Activated CD4-positive, alpha-beta T cell treated with anti-CD3 and anti-CD28 coated beads for 48 hours (primary cell): Measurements from ENCODE around the gene CFAP43.

Source experiments
- DNase-seq: peaks from one replicate; pipeline ENCODE4 v3.0.0-alpha.2; 2020

The CFAP43 gene

DNA sequence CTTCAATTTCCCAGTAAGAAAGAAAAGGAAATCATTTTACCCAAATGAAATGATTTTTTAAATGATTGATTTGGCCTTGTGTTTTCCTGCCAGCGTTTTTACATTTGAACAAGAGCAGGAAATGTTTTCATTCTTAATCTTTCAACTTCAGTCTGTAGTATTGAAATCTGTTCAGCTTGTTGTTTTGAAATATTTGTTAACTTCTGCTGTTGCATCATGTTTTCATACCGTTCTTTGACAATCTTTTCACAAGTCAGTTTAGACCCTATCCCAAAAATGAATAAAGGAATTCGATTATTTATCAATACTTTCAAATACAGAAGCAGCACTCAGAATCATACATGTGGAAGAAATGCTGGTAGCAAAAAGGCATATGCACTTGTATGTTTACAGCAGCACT is 102.1 kb downstream of the CFAP43 start:
- DNase-seq, result no peak

DNA sequence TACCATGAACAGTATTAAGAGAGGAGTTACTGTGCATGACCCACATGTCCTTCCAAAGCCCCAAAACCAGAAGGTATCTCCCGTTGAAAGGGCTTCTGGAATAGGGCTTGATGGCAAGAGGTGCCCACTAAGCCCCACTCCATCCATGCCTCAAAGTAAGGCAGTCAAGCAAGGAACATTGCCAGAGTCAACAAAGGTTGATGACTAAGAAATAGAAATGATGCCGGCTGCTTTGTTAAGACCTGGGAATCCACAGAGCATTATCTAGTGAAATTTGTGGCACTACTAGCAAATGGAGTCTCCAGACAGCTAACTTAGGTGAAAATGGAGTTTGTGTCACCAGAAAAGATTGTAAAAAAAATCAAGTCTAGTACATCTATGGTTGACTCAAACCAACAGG is 104.0 kb downstream of the CFAP43 start:
- DNase-seq, result no peak

DNA sequence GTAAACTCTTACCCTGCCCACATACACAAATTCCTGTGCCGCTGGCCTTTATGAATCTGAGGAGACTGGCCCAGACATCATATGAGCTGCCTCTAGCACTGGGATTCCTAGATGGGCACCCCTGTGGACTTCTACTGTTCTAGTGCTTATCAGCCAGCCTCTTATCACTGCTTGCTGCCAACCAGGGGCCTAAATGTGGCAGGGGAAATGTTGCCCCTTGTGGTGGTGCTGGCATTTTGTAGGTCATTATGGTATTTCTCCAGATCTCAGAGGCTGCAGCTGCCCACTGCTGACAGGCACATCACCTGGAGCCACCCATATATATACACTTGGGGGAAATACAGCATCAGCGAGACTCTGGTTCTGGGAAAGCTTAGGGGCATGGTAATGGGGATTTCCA is 104.8 kb downstream of the CFAP43 start:
- DNase-seq, result peak; percentile 18

DNA sequence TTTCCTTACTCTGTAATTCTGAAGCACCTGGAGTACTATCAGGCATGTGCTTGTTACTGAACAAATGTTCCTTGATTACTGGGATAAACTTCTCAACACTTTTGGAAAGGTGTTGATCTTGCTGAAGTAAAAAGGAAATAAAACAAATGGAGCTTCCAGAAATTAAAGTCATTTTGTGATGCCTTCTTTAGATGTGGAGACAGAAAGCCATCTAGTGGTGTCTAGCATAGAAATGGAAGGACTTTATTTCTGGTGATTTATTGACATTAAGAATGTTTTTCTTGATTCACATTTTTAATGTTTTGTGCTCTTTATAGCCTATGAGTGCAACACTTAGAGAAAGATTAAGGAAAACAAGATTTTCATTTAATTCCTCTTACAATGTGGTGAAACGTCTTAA is 108.8 kb downstream of the CFAP43 start:
- DNase-seq, result no peak

DNA sequence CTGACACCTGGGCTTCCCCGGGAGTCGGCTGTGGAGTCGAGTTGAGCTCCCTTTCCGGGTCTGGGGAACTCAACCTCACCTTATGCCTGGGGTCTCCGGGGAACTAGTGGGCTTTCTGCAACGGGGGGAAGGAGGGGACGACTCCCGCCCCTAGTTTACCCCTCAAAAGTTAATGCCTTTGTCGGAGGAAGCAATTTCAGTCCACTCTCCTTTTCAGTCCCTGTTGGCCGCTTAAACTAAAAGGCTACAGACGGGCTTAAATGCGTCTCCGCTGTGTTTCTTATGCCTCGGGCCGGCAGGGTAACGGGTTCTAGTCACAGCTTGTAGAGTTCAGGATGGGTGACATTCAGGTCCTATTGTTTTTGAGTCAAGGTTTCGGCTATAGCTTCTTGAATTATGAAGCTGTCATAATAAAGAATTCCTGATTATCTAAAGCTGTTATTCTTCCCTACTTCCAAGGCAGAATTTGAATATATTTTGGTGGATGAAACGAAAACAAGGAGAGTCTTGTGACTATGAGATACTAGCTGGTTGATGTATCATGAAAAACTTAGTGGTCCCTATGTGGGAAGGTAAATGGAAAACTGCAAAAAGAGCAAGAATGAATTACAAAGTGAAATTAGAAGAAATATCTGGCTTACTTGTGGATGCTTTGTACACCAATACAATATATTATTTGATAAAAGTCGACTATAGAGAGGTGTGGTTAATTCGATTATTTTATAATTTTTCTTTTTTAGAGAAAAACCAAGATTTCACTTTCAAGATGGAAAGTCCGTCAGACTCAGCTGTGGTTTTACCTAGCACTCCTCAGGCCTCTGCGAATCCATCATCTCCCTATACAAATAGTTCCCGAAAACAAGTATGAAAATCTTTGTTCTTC is 109.7 kb downstream of the CFAP43 start:
- no peak for DNase-seq

DNA sequence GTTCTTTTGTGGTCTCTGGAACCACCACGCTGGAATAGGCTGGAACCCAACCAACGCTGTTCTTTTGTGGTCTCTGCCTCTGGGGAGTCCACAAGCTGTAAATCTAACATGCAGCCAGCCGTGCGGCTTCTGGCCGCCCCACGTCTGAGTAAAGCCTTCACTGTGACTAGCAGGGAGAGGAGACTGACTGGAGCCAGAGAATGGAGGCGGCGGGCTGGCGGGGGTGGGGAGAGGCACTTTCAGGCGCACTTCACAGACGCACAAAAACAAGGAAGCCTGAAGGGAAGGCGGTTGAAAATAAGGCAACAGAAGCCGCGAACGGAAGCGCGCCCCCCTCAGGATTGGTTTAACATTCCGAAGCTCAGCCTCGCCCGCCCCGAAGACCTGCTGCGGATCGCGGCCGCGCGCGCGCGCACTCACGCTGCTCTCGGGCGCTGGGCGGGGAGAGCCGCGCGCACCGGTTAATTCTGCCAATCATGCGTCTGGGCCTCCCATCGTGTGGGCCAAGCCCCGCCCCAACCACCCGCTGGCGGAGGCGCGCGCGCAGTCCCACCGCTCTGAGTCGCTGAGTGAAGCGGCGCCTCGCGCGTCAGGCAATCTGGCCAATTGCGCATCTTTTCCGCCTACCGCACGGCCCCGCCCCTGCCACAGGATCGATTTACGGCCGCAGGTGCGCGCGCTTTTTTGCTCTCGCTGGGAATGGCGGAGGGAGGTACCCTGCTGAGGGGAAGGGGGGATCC is 110.5 kb downstream of the CFAP43 start, which contains the start of gene SFR1:
TSS of gene SFR1 (plus strand) at position 687 of the 740 bp plus-strand sequence. CDS start at position 700, 13 bp downstream.
- peak; percentile 99 for DNase-seq

DNA sequence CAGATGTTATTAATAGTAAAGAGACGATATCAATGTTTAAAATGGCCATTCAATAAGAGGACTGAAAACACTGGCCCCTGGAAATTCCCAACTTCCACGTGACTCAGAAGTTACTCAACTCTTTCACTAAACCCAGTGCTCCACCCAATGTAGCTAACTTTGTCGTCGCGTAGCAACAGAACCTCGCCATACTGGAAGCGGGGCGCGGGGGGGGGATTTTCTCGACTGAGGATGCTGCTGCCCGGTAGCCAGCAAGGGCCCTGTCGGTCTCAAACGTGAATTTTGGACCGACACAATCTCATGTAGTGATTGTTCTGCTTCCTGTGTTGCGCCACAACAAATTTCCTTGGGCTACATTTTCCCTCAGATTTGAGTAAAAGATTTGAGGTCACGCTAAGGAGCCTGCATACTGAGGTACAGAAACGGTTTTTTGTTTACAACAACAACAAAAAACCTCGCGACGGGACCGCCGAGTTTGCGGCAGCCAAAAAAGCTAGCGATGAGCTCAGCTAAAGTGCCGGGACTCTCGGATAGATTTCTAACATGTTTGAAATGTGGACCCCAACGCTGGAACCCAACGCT is 111.2 kb downstream of the CFAP43 start:
- DNase-seq, result peak; percentile 86

DNA sequence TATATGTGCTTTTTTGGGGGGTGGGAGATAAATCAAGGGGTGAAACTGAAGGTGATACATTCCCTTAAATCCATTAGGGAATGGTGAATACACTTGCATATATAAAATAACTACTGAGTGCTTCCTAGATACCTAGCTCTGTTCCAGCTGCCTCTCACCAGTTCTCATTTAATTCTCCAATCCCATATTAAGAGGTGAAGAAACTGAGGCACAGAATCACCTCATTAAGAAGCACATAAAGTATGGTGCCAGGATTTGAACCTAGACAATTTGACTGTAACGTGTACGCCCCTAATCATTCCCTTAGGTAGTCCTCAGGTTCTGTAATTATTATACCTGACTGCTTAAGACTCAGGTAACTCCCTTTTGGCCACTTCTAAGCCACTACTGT is 111.7 kb downstream of the CFAP43 start:
- DNase-seq, result no peak

DNA sequence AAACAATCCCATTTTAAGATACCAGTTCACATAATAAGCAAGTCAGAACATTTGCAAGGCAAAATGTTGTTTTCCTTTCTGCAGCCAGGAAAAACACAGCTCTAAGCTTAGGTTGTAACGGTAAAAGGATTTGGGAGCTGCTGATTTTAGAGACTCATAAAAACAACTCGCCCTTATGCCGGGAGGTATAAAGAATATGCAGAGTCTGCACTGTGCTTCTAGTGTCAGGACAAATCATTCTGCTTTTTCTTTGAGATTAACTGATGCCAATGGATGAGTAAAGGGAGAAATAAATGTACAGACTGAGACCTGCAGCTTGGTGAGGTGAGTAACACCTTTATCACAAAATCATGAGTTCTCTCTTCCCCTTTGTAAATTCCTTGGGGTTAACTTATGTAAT is 112.2 kb downstream of the CFAP43 start:
- no peak for DNase-seq

DNA sequence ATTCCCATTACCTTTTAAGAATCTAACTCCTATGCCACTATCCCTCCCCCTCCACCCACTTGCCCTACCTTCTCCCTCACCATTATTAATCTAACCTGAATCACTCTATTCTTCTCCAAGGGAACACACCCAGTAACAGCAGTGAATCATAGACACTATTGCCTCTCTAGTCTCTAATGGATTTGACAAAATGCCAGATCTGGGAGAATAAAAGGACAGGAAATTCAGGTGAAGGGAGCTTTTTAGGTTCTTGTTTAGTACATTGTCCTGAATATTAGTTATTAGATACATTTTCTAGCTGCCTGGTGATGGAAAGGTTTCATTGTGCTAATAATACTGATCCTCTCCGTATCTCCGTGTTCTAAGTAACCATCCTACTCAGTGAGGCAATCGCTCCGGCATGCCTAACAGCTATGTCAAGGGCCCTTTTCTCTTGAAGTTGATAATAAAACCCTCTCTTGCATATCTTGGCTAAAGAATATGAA is 114.3 kb downstream of the CFAP43 start:
- no peak for DNase-seq

DNA sequence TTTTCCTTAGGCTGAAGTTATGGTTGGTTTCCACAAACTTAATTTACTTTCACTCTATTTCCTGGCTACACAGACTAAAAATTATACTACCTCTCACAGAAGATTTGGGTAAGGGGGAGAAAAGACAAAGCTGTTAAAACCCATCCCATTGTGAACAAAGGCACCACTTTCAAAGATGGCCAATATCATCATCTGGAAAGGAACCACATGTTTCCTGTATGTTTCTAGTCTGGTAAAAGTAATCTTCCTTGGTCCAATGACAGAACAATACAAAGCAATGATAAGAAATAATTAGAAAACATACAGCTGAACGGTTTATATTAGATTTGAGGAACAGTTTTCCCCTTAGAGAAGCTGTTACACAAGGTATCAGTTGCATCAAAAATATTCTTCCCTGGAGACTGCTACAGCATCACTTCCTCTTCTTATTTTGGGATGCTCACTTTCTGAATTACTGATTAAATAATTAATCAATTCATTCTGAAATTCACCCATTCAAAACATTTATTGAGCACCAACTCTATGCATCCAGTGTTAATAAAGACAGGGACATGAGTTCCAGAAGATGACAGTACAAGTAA is 118.7 kb downstream of the CFAP43 start:
- no peak for DNase-seq

DNA sequence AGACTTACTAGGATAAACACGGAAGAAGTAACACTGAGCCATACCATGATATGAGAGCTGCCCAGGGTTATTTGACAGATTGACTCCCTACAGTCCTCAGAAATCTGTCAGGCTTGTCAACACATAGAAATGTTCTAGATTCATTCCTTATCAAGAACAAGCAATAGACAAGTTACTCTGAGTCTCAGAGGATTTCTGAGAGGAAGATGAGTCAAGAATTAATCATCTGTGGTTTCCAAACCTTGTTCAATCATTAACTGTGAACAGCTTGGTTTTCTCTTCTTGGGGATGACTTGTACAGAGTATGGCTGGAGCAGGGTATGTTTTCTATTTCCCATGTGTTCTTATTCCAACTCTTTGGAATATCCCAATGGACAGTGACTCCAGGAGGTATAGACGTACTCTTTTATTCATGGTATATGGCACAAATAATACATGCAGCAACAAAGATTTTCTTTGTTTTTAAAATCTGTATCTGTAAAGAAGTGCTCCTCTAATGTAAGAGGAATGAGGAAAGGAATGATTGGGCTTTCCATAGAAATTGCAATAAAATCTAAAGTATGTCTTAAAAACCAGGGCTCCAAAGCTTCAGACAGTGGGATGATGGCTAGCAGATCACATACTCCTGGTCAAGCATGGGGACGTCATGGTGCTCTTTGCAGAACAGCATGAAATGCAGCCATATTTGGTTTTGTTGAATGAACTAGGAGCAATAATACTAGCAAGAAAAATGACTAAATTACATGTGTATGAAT is 122.1 kb downstream of the CFAP43 start:
- DNase-seq, result no peak

DNA sequence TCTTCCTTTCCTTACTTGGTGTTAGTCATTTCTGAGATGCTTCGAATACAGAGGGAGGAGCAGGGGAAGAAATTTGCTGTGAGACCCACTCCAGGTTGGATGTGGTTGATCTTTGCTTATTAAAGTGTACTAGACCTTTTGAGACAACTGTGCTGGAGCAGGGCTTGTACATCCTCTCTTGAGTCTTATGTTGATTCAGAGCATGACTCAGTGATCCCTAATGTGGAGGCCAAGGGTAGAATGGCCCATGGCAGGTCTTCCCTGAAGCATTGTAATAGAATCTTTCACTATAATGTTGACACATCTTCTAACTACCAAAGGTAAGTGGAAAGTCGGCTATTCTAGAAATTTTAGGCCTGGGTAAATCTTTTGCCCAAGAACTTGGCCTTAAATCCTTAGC is 127.2 kb downstream of the CFAP43 start:
- peak; percentile 5 for DNase-seq

DNA sequence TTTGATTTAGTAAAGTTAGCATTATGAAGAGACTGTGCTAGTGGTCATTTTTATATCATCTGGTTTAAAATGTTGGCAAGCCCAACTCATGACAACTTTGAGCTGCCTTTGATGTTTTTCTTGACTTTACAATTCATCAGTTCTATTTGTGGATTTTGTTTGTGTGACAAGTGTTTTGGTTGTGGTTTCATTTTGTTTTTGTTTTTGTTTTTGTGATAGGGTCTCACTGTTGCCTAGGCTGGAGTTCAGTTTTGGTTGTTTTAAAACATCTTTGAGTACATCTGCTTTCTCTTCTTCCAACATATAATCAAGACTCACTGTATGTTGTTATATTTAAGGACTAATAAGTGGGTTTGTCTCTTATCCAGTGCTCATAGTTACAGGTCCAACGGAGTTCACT is 127.7 kb downstream of the CFAP43 start:
- no peak for DNase-seq

DNA sequence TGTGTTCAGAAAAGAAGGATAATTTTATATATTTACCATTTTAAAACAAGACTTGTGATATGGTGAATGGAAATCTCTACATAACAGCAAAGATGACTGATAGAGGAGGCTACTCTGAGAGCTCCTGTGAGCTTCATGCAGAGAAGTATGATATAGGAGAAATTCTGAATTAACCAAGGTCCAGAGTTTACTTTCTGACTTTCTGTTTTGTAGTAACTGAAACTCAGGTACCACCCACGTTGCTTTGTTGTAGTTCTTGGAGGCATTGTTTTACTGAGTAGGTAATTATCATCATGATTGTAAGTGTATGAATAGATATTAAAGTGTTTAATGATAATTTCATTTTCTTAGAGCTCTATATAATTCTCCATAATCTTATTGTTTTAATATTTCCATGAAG is 128.2 kb downstream of the CFAP43 start:
- no peak for DNase-seq

DNA sequence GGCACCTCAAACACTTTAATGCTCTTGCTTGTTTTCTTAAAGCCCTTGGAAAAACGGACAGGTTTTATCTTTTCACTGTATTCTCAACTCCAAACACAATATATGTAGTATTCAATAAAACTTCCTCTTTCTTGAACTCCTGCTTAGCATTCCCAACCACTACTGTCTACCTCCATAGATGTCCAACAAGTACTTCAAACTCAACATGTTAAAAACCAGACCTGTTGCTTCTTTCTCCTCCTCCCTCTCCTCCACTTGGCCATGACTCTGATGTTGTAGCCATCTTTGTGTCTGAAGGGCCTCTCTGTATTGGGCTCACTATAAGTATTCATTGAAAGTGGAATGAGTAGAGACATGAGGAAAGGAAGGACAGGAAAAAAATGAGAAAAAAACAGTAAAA is 130.3 kb downstream of the CFAP43 start:
- no peak for DNase-seq

DNA sequence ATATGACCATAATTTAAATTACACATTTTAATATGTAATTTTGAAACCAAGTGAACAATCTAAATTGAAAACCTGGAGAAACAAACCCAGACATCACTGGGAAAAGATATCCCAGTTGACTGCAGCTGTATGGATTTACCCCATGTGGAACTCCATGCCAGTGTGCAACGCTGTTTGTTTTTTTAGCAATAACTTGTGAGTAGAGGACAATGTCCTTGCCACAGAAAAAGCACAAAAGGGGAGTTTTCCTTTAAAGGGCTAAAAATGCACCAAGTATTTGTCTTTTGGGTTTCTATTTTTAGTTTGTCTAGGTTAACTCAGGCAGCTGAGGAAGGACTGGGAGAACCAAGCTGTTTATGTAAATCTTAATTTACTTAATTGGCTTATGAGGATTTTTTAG is 131.4 kb downstream of the CFAP43 start:
- no peak for DNase-seq

DNA sequence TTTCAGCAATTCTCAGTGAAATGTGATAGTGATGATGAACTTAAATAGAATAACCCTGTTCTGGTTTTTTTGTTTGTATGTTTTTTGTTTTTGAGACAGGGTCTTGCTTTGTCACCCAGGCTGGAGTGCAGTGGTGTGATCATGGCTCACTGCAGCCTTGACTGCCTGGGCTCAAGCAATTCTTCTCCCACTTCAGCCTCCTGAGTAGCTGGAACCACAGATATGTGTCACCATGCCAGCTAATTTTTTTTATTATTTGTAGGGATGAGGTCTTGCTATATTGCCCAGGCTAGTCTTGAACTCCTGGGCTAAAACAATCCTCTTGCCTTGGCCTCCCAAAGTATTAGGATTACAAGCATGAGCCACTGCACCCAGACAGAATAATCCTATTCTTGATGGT is 132.2 kb downstream of the CFAP43 start:
- no peak for DNase-seq

DNA sequence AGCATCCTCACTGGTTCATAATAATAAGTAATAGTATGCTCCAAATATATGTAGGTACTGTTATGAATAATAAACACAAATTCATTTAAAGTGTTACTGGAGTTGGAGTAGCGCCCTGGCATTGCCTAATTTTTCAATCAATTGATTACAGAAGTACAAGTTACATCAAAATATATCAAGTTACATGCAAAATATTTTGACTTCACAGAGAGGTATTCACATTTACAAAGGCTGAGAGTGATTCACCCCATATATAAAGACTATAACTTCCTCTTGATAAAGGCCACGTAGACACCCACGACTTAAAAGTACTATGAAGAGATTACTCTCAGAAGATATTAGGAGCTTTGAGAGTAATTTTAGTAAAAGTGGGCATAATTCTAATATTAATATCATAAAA is 132.9 kb downstream of the CFAP43 start:
- no peak for DNase-seq

DNA sequence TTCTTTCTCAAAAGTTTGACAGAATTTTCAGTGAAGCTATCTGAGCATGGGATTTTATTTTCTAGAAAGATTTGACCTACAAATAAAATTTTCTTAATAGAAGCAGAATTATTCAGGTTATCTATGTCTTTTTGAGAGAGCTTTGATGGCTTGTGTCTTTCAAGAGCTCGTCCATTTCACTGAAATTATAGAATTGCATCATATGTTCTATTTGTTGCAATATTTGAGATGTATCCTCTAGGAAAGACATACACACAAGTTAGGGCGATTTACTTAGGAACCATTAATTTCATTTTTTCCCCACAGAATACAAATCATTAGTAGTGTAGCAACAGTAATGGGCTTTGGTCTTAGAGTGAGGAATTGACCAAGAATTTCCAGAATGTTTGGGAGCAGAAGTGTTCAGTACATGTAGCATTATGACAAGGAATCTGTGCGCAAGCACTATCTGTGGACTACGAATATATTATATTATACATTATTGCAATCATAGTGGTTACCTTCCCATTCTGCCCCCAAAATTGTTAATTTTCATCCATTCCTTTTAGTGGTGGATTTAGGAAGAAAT is 133.7 kb downstream of the CFAP43 start:
- DNase-seq, result no peak

DNA sequence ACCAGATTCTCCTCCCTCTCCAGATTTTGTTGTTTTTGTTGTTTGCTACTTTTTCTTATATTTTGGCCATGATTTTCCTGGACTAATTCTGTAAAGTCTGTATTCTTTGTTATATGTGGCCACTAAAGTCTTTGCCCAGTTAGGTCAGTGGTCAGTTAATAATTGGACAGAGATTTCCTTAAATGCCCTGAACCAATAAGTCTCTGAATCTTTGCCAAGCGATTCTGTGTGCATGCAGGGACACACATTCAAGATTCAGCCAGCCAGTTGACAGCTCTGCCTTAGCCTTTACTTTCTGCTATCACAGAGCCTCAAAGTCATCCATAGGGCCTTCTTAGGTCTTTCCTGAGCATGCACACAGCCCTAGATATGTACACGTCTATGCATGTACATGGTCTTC is 135.5 kb downstream of the CFAP43 start:
- no peak for DNase-seq

DNA sequence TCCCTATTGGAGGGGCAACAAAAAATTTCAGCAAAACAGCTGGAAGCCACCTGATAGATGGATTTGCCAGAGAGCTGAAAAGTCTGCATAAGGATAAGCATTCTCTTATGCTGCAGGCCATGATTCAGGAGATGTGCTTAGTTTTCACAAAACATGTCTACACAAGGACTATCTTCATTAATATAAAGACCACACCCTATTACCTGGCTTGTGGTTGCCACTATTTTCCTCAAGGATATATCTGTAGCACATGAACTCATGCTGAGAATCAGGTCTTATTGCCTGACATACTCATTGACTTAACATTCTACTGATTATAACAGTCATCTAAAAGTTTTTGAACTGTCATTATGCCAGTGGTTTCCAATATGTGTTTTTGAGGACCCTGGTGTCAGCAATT is 139.4 kb downstream of the CFAP43 start:
- DNase-seq, result no peak
